HepG2 (cell line): ENCODE data around the gene HDAC10. TPM values are rescaled to one million over a fixed set of nuclear protein-coding genes. Genes with fewer than 3 reads are reported as not detected.

Source experiments
- ATAC-seq: fragments of 200-7000 bp; cut with Tn5 transposase; 3 replicates; pipeline ENCODE4 v1.9.1; 2020; ENCODE audit warnings: mild to moderate bottlenecking, moderate library complexity
- BruUV-seq: library from RNA; stranded (reverse); fragments of 400-500 nt; replicated peaks from 2 replicates; lab custom pipeline; 2021; lab: Mats Ljungman, UMichigan
- CTCF ChIA-PET: fragments of 300-600 bp; formaldehyde crosslinking; extraction: SDS; loops from one replicate; lab custom pipeline; 2021; ENCODE audit warnings: low total read pairs, inconsistent platforms, low intra/inter-chr PET ratio; lab: Yijun Ruan, JAX
- POLR2A ChIA-PET: fragments of 350-600 bp; sonication (Branson Sonifier 250); formaldehyde crosslinking; loops from one replicate; lab custom pipeline; 2020; ENCODE audit warnings: antibody characterized with exemption, inconsistent platforms; lab: Yijun Ruan, JAX
- DNase-seq: peaks from one replicate; pipeline ENCODE4 v3.0.0-alpha.2; 2015; ENCODE audit warnings: low spot score
- FAIRE-seq: peaks from 3 replicates; lab custom pipeline; 2011; peaks lifted over from hg19 to GRCh38; lab: Jason Lieb, UNC
- H2AFZ ChIP-seq: one replicate; pipeline ENCODE4 v1.6.1; 2011; ENCODE audit warnings: low read length, inconsistent platforms
- H3K27ac ChIP-seq: fragments of 300-600 bp; 3 replicates; pipeline ENCODE4 v1.8.0; 2011; ENCODE audit warnings: mixed run types, mild to moderate bottlenecking, mixed read lengths, low read length, inconsistent platforms; ENCODE audit not compliant: insufficient read depth; ENCODE audit errors: extremely low read length
- H3K27me3 ChIP-seq, 2 experiments: fragments of 200-600 bp in 1 of 2; 2 replicates in 1 of 2; 3 replicates in 1 of 2; pipeline versions ENCODE4 v1.6.0 to v1.8.0; 2011; ENCODE audit warnings: low read length in 2 of 2, mild to moderate bottlenecking in 2 of 2, moderate library complexity in 2 of 2, inconsistent platforms in 1 of 2; ENCODE audit not compliant: insufficient read depth in 2 of 2, control insufficient read depth in 1 of 2
- H3K36me3 ChIP-seq, 2 experiments: fragments of 200-600 bp in 1 of 2; replicated peaks in 1 of 2; 2 replicates in 1 of 2; 3 replicates in 1 of 2; pipeline versions ENCODE4 v1.5.1 to v1.8.0; 2011; ENCODE audit warnings: low read length in 2 of 2, inconsistent platforms in 1 of 2; ENCODE audit not compliant: insufficient read depth in 2 of 2, control insufficient read depth in 1 of 2
- H3K4me1 ChIP-seq: 2 replicates; pipeline ENCODE4 v1.5.1; 2012; ENCODE audit warnings: low read length, inconsistent platforms; ENCODE audit not compliant: insufficient read depth
- H3K4me2 ChIP-seq: 2 replicates; pipeline ENCODE4 v1.6.0; 2011; ENCODE audit warnings: low read depth, low read length, inconsistent platforms
- H3K4me3 ChIP-seq, 3 experiments: fragments of 200-600 bp in 1 of 3; sonication (generic), shearing (Covaris generic) in 1 of 3; replicated peaks in 1 of 3; 2 replicates each; pipeline ENCODE4 v1.5.1; 2011 to 2016; ENCODE audit warnings: low read length in 3 of 3, inconsistent platforms in 2 of 3, low read depth in 2 of 3, mild to moderate bottlenecking in 2 of 3, control low read depth in 1 of 3, mixed read lengths in 1 of 3; ENCODE audit not compliant: insufficient read depth in 1 of 3
- H3K79me2 ChIP-seq: one replicate; pipeline ENCODE4 v1.6.1; 2011; ENCODE audit warnings: low read length, inconsistent platforms; ENCODE audit not compliant: insufficient read depth
- H3K9ac ChIP-seq: 2 replicates; pipeline ENCODE4 v1.6.0; 2011; ENCODE audit warnings: mild to moderate bottlenecking, low read depth, low read length, inconsistent platforms; ENCODE audit not compliant: insufficient read depth
- H3K9me3 ChIP-seq: 2 replicates; pipeline ENCODE4 v1.5.1; 2012; ENCODE audit warnings: mild to moderate bottlenecking, low read length
- H4K20me1 ChIP-seq: 2 replicates; pipeline ENCODE4 v1.6.0; 2011; ENCODE audit warnings: inconsistent platforms, mild to moderate bottlenecking, low read length, moderate library complexity; ENCODE audit not compliant: insufficient read depth
- CCDC6 ChIP-seq: sonication (generic); formaldehyde crosslinking; IDR thresholded peaks from 2 replicates; pipeline ENCODE4 v1.8.1; 2022; ENCODE audit warnings: mild to moderate bottlenecking, missing genetic modification reagents, moderate library complexity
- MAFF ChIP-seq: IDR thresholded peaks from 2 replicates; pipeline ENCODE4 v1.6.1; 2011; ENCODE audit warnings: low read depth, low read length, improper control_type of control experiment
- MAFK ChIP-seq, 2 experiments: IDR thresholded peaks in 1 of 2; conservative IDR thresholded peaks in 1 of 2; 2 replicates each; pipeline ENCODE4 v1.6.1; 2011; ENCODE audit warnings: improper control_type of control experiment in 2 of 2, low read length in 2 of 2
- MTA1 ChIP-seq: sonication (generic); formaldehyde crosslinking; IDR thresholded peaks from 2 replicates; pipeline ENCODE4 v1.4.0; 2020; ENCODE audit warnings: missing genetic modification reagents, mild to moderate bottlenecking, borderline replicate concordance
- MXI1 ChIP-seq: IDR thresholded peaks from 3 replicates; pipeline ENCODE4 v1.6.1; 2012; ENCODE audit warnings: low read depth, low read length, inconsistent platforms, borderline replicate concordance
- NR2F6 ChIP-seq, 2 experiments: IDR thresholded peaks; 2 replicates each; pipeline ENCODE4 v1.6.1; 2016; ENCODE audit warnings: antibody characterized with exemption in 1 of 2, mild to moderate bottlenecking in 1 of 2
- NR3C1 ChIP-seq: sonication (generic); formaldehyde crosslinking; IDR thresholded peaks from 2 replicates; pipeline ENCODE4 v1.4.0; 2020; ENCODE audit warnings: missing genetic modification reagents
- SAP130 ChIP-seq: IDR thresholded peaks from 2 replicates; pipeline ENCODE4 v1.6.1; 2016; ENCODE audit warnings: low read depth
- TGIF2 ChIP-seq: IDR thresholded peaks from 2 replicates; pipeline ENCODE4 v1.6.1; 2016; ENCODE audit warnings: control low read depth, missing compliant biosample characterization
- ZNF253 ChIP-seq: sonication (generic); formaldehyde crosslinking; IDR thresholded peaks from 2 replicates; pipeline ENCODE4 v1.8.0; 2022; ENCODE audit warnings: mild to moderate bottlenecking, missing genetic modification reagents, borderline replicate concordance
- WGBS: methylation state at CpG from one replicate; pipeline ENCODE4 v1.1.6; 2017; ENCODE audit warnings: low lambda C conversion rate; 5-methylcytosine and 5-hydroxymethylcytosine counted together
- in situ Hi-C: cut with HindIII; loops from 2 replicates; pipeline ENCODE4 v1.10.0; 2017; ENCODE audit warnings: low pct_unique_long_range_greater_than_20kb; ENCODE audit not compliant: extremely low pct_ligation_motif_present
- intact Hi-C: fragments of 100-400 bp; cut with micrococcal nuclease; formaldehyde crosslinking; loops from one replicate; pipeline ENCODE4 v1.10.0; 2022; ENCODE audit not compliant: unreplicated experiment
- polyA plus RNA-seq, 8 experiments: library from polyadenylated mRNA; depleted of rRNA in 3 of 8; stranded (reverse) in 7 of 8; unstranded in 1 of 8; fragments of >200 nt; fragmentation: Illumina TruSeq in 4 of 8; extraction: Trizol in 4 of 8; gene quantifications; 2 replicates each; pipeline versions ENCODE4 v1.2.1 to v1.2.3, GENCODE V29; 2011 to 2016; ENCODE audit warnings: low read depth in 4 of 8, missing spikeins in 1 of 8, mixed read lengths in 1 of 8; ENCODE audit not compliant: insufficient read depth in 1 of 8
- total RNA-seq, 5 experiments: library from RNA; depleted of rRNA; stranded (reverse); fragments of >200 nt; fragmentation: Illumina TruSeq; extraction: Trizol; gene quantifications; 2 replicates each; pipeline ENCODE4 v1.2.3, GENCODE V29; 2016; ENCODE audit warnings: low read depth in 1 of 5
- TF ChIP-seq, protein P1 (sequence below), 2 experiments: sonication (generic) in 1 of 2; formaldehyde crosslinking in 1 of 2; IDR thresholded peaks; 2 replicates each; pipeline versions ENCODE4 v1.4.0 to v1.6.1; 2018 to 2020; ENCODE audit warnings: missing genetic modification reagents in 2 of 2, borderline replicate concordance in 1 of 2, low read depth in 1 of 2, mild to moderate bottlenecking in 1 of 2, missing biosample characterization in 1 of 2
- TF ChIP-seq, protein P2 (sequence below): sonication (generic); formaldehyde crosslinking; IDR thresholded peaks from 2 replicates; pipeline ENCODE4 v1.4.0; 2020; ENCODE audit warnings: missing genetic modification reagents
- TF ChIP-seq, protein P3 (sequence below): sonication (generic); formaldehyde crosslinking; IDR thresholded peaks from 2 replicates; pipeline ENCODE4 v1.5.0; 2020; ENCODE audit warnings: missing genetic modification reagents

HDAC10 gene
- total and polyA plus RNA-seq, 2 of the 13 experiments (the other 11 are each of a cell fraction or from before 2014, with no cell fraction given), result 13.9 to 14.9 TPM

DNA sequence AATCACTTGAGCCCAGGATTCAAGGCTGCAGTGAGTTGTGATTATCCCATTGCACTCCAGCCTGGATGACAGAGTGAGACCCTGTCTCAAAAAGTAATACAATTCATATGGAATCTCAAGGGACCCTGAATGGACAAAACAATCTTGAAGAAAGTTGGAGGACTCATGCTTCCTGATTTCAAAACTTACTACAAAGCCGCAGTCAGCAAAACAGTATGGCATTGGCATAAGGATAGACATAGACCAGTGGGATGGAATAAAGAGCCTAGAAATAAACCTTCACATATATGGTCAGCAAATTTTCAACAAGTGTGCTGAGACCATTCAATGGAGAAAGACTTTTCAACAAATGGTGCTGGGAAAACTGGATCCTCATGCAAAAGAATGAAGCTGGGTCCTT is 47.8 kb downstream of the HDAC10 start:
- Histone ChIP-seq H3K27me3 (no peaks in the 10 kb centered on the region), H3K36me3 (peaks cover 0 to 15% of the 10 kb centered on the region in 2 experiments; a peak in 3 of 5 replicates), H3K27ac (no peak overlapping the region), H3K79me2 (peaks cover 14% of the 10 kb centered on the region), H4K20me1 (peaks cover 11% of the 10 kb centered on the region), H3K4me3 (no peak overlapping the region), H3K4me2 (no peak overlapping the region), H3K4me1 (peaks cover 45% of the 10 kb centered on the region)
- ChIA-PET POLR2A (no interaction called here), CTCF (no interaction called here)
- WGBS, result 92% methylated on average over 1 of the region's 1 CpG
- in situ Hi-C loops, result no loop called here
- BruUV-seq, result no TSS peak
- no peak for DNase-seq
- TF ChIP-seq ZNF253 (CRISPR knock-in tag), result no peak
- peak; percentile 52 for TF ChIP-seq MAFF
- peak; percentile 76 for TF ChIP-seq MAFK (conservative IDR thresholded peaks at IDR 0.05 in 1 of 2, IDR thresholded peaks at IDR 0.05 in 1 of 2; ENCODE audit: low read length in 2 of 2)
- TF ChIP-seq, all 625 proteins: peak for 2
- intact Hi-C loops, result no loop called here
- Histone ChIP-seq H2AFZ (no peak overlapping the region), H3K9ac (no peak overlapping the region), H3K9me3 (no peaks in the 10 kb centered on the region)
- no peak for FAIRE-seq
- no peak for ATAC-seq

DNA sequence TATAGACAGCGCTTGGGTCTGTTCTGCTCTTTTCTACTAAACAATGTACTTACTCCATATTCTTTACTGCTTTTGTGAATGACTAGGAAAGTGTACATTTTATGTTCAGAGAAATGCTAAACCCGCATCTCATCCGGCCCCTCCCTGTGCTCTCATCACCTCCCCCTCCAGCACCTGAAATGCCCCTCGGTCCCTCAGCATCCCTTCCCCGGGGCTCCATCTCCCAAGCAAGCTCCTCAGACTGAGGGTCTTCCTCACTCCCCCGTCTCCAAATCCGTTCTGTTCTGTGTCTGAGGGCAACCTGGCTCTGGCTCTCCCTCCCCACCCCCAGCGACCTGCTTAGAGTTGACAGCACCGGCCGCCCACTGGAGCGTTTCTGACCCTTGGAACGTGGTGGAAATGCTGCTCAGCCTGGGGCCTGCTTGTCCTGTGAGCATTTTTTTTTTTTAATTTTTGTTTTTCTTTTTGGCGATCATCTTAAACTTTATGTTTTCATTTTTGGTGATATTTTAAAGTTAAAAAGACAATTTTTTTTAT is 48.9 kb downstream of the HDAC10 start:
- WGBS, result 6% methylated on average over 13 of the region's 13 CpGs
- Histone ChIP-seq H2AFZ (no peak overlapping the region), H3K27ac (peak overlapping the region; percentile 73), H3K9me3 (no peaks in the 10 kb centered on the region), H3K9ac (peak overlapping the region; percentile 74), H3K36me3 (peaks cover 4 to 10% of the 10 kb centered on the region in 2 experiments; a peak in 4 of 5 replicates), H3K27me3 (no peaks in the 10 kb centered on the region), H3K4me2 (peak overlapping the region; percentile 99), H3K4me3 (peak overlapping the region; percentile 70 to 91 (median 88)), H4K20me1 (peaks cover 11% of the 10 kb centered on the region), H3K79me2 (peaks cover 14% of the 10 kb centered on the region), H3K4me1 (peaks cover 45% of the 10 kb centered on the region)
- ATAC-seq (peak; percentile 47), FAIRE-seq (no peak), DNase-seq (no peak)
- CTCF ChIA-PET, result no interaction called here
- intact Hi-C loops (no loop called here), in situ Hi-C loops (no loop called here)
- no TSS peak for BruUV-seq
- POLR2A ChIA-PET, result no interaction called here
- TF ChIP-seq MXI1, result peak; percentile 22; the same call in 1 of the 3 replicates
- TF ChIP-seq, protein P1, sequence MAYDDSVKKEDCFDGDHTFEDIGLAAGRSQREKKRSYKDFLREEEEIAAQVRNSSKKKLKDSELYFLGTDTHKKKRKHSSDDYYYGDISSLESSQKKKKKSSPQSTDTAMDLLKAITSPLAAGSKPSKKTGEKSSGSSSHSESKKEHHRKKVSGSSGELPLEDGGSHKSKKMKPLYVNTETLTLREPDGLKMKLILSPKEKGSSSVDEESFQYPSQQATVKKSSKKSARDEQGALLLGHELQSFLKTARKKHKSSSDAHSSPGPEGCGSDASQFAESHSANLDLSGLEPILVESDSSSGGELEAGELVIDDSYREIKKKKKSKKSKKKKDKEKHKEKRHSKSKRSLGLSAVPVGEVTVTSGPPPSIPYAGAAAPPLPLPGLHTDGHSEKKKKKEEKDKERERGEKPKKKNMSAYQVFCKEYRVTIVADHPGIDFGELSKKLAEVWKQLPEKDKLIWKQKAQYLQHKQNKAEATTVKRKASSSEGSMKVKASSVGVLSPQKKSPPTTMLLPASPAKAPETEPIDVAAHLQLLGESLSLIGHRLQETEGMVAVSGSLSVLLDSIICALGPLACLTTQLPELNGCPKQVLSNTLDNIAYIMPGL (CRISPR knock-in tag; IDR thresholded peaks at IDR 0.05; ENCODE audit: borderline replicate concordance in 1 of 2, low read depth in 1 of 2), result peak in 1 of 2 experiments; percentile 13; a peak in 1 of 4 replicates
- TF ChIP-seq SAP130 (CRISPR knock-in tag), result peak; percentile 52; the same call in 1 of the 2 replicates
- TF ChIP-seq TGIF2 (CRISPR knock-in tag), result 0 out of 2 replicates have a peak, but pooled peaks have one; percentile 40
- no peak for TF ChIP-seq NR3C1 (CRISPR knock-in tag)
- no peak for TF ChIP-seq CCDC6 (CRISPR knock-in tag)
- TF ChIP-seq, protein P2, sequence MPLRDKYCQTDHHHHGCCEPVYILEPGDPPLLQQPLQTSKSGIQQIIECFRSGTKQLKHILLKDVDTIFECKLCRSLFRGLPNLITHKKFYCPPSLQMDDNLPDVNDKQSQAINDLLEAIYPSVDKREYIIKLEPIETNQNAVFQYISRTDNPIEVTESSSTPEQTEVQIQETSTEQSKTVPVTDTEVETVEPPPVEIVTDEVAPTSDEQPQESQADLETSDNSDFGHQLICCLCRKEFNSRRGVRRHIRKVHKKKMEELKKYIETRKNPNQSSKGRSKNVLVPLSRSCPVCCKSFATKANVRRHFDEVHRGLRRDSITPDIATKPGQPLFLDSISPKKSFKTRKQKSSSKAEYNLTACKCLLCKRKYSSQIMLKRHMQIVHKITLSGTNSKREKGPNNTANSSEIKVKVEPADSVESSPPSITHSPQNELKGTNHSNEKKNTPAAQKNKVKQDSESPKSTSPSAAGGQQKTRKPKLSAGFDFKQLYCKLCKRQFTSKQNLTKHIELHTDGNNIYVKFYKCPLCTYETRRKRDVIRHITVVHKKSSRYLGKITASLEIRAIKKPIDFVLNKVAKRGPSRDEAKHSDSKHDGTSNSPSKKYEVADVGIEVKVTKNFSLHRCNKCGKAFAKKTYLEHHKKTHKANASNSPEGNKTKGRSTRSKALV (CRISPR knock-in tag), result peak; percentile 51; the same call in 1 of the 2 replicates
- TF ChIP-seq, protein P3, sequence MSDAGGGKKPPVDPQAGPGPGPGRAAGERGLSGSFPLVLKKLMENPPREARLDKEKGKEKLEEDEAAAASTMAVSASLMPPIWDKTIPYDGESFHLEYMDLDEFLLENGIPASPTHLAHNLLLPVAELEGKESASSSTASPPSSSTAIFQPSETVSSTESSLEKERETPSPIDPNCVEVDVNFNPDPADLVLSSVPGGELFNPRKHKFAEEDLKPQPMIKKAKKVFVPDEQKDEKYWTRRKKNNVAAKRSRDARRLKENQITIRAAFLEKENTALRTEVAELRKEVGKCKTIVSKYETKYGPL, result no peak
- 0 out of 2 replicates have a peak, but pooled peaks have one; percentile 6 for TF ChIP-seq NR2F6 (IDR thresholded peaks at IDR 0.05)
- no peak for TF ChIP-seq NR2F6 (CRISPR knock-in tag; IDR thresholded peaks at IDR 0.05)
- 0 out of 2 replicates have a peak, but pooled peaks have one; percentile 58 for TF ChIP-seq MTA1 (CRISPR knock-in tag)
